Mesothelial cell of epicardium (in vitro differentiated cells): ENCODE data around the gene FOXR1. TPM values are rescaled to one million over a fixed set of nuclear protein-coding genes. Genes with fewer than 3 reads are reported as not detected.

Experiments used
- DNase-seq, 2 experiments: peaks; one replicate each; pipeline ENCODE4 v3.0.0; 2021; ENCODE audit warnings: low spot score in 2 of 2; ENCODE audit not compliant: unreplicated experiment in 2 of 2
- H3K27ac Mint-ChIP-seq: 2 replicates; pipeline ENCODE4 v1.8.0; 2021; ENCODE audit warnings: mixed read lengths
- H3K27me3 Mint-ChIP-seq: 2 replicates; pipeline ENCODE4 v1.8.0; 2021; ENCODE audit warnings: low read depth, mixed read lengths
- H3K36me3 Mint-ChIP-seq: 2 replicates; pipeline ENCODE4 v1.8.0; 2021; ENCODE audit warnings: mixed read lengths
- H3K4me1 Mint-ChIP-seq: 2 replicates; pipeline ENCODE4 v1.8.0; 2021; ENCODE audit warnings: mixed read lengths
- H3K4me3 Mint-ChIP-seq: 2 replicates; pipeline ENCODE4 v1.8.0; 2021; ENCODE audit warnings: mild to moderate bottlenecking, moderate library complexity, mixed read lengths
- H3K9me3 Mint-ChIP-seq: 2 replicates; pipeline ENCODE4 v1.8.0; 2021; ENCODE audit warnings: mixed read lengths
- CTCF ChIP-seq: fragments of 200-600 bp; sonication (generic); IDR thresholded peaks from one replicate; pipeline ENCODE4 v1.5.0; 2021; ENCODE audit warnings: antibody characterized with exemption; ENCODE audit not compliant: unreplicated experiment
- total RNA-seq: library from RNA; stranded (reverse); gene quantifications from 3 replicates; pipeline ENCODE4 v1.2.1, GENCODE V29; 2021

FOXR1 gene
- total RNA-seq, 1 donor from 2014 or later: not detected

GRCh38 chr11:118956094-118956846 lies 15.3 kb upstream of the FOXR1 start, which contains the start of gene UPK2:
UPK2 (plus strand) TSS chr11:118956298; CDS start chr11:118956351, 53 bp downstream.
- Mint-ChIP-seq H3K9me3 (no peaks in the 10 kb centered on the region), H3K4me3 (no peak within 1 kb of the TSS), H3K27ac (no peak within 1 kb of the TSS), H3K4me1 (peaks cover 14% of the 10 kb centered on the region), H3K27me3 (peaks cover 19% of the 10 kb centered on the region), H3K36me3 (no peaks in the 10 kb centered on the region)
- peak; percentile 90 for TF ChIP-seq CTCF
- peak; percentile 79 to 94 for DNase-seq

GRCh38 chr11:118956847-118957469 lies 14.6 kb upstream of the FOXR1 start:
- peaks cover 14% of the 10 kb centered on the region for H3K4me1 Mint-ChIP-seq
- H3K27me3 Mint-ChIP-seq: peaks cover 17% of the 10 kb centered on the region
- DNase-seq: no peak
- no peaks in the 10 kb centered on the region for H3K9me3 Mint-ChIP-seq
- H3K36me3 Mint-ChIP-seq: no peaks in the 10 kb centered on the region
- peak; percentile 48 for TF ChIP-seq CTCF
- no peak overlapping the region for H3K4me3 Mint-ChIP-seq
- no peak overlapping the region for H3K27ac Mint-ChIP-seq

- Mint-ChIP-seq H3K4me1 (peaks cover 14% of the 10 kb centered on the region), H3K27me3 (peaks cover 16% of the 10 kb centered on the region), H3K27ac (no peak overlapping the region), H3K9me3 (no peaks in the 10 kb centered on the region), H3K4me3 (no peak overlapping the region), H3K36me3 (no peaks in the 10 kb centered on the region)
- no peak for TF ChIP-seq CTCF
- DNase-seq: no peak
Measured at GRCh38 chr11:118957549-118957948, 14.0 kb upstream of the FOXR1 start.

- H3K9me3 Mint-ChIP-seq: no peaks in the 10 kb centered on the region
- H3K27ac Mint-ChIP-seq: no peak overlapping the region
- no peak for TF ChIP-seq CTCF
- H3K27me3 Mint-ChIP-seq: peaks cover 14% of the 10 kb centered on the region
- peaks cover 14% of the 10 kb centered on the region for H3K4me1 Mint-ChIP-seq
- H3K4me3 Mint-ChIP-seq: no peak overlapping the region
- no peak for DNase-seq
- H3K36me3 Mint-ChIP-seq: no peaks in the 10 kb centered on the region
Measured at GRCh38 chr11:118957968-118958367, 13.6 kb upstream of the FOXR1 start.

GRCh38 chr11:118958577-118958976 lies 13.0 kb upstream of the FOXR1 start:
- Mint-ChIP-seq H3K27ac (no peak overlapping the region), H3K9me3 (no peaks in the 10 kb centered on the region), H3K4me3 (no peak overlapping the region), H3K36me3 (no peaks in the 10 kb centered on the region), H3K27me3 (peaks cover 9% of the 10 kb centered on the region), H3K4me1 (peaks cover 14% of the 10 kb centered on the region)
- DNase-seq: no peak
- TF ChIP-seq CTCF: no peak
